ENCODE measurements around the gene CCNY.
"Not testable (repeated sequence)": the region's sequence is repeated elsewhere in the genome, so short reads cannot be mapped to it uniquely, and the experiment has no call there.

Gene CCNY

DNA sequence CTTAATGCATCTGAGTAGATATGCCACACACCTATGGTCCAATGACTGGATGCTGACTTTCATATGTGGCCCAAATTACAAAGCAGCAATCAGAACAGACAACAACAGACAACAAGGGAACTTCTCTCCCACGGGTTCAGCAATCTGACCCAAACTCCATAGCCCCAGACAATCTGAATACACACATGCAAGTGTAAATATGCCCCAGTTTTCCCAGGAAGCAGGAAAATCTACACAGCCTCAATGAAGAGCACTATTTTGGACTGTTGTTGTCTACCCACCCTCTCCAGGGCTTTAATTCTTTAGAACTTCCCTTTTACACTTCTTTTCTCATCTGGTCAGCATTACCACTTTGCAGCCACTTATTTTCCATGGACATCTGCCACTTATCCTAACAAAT, 2.0 kb upstream of the CCNY start:
- DNase-seq: no peak

DNA sequence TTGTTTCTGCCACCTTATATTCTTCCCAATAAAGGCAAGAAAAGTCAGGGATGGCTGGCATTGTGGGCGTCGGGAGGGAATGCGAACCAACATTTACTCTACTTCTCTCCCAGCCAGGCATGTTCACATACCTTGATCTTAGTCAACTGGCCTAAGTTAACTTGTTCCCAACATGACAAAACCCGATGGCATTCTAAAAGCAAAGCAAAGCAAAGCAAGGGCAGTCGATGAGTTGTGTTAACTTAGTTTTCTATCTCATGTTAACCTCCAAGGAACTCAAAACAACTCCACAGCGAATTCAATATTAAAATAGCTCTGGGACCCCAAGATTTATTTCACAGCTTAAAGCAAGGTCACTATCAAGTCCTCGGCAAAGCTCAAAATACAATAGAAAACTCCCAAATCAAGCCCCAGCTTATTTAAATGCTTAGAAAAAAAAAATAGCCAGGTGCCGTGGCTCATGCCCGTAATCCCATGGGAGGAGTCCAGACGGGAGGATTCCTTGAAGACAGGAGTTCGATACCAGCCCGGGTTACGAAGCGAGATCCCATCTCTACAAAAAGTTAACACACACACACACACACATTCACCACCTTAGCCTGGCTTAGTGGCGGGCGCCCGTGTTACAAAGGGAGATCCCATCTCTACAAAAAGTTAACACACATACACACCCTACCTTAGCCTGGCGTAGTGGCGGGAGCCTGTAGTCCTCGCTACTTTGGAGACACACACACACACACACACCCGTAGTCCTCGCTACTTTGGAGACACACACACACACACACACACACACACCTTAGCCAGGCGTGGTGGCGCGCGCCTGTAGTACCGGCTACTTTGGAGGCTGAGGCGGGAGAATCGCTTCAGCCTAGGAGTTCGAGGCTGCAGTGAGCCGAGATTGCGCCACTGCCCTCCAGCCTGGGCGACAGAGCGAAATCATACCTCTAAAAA, 901 bp upstream of the CCNY start:
- no peak for DNase-seq

DNA sequence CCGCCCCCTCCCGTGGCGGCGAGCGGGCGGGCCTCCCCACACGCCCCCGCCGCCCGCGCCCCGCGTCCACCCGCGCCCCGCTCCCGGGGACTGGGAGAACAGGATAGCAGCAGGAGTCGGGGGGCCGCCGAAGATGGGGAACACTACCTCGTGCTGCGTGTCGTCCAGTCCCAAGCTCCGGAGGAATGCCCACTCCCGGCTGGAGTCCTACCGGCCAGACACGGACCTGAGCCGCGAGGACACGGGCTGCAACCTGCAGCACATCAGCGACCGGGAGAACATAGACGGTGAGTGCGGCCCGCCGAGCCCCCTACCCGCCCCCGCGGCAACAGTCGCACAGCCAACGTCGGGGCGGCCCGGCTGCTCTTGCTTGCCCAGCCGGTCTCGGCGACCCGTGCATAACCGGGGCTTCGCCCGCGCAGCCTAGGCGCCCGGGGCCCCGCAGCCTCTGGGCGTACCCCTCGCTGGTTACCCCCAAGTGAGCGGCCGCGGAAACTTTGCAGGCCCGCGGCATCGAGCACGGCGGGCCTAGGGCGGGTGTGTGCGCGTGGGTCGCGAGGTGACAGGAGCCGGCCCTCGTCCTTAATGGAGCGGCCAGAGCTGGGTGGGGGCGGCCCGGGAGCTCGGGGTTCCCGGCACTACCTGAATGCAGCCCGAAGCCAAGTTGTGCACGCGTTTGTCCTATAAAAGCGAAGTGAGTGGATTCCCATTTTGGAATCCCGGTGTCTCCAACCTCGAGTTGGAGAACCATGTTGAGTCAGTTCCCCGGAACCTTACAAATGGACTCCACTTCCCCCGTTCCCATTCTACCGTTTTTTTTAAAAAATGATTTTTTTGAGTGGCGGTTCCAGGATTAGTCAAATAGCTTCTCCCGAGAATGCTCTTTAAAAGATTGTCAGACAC, 863 bp downstream of the CCNY start:
- peak; percentile 68 for DNase-seq

DNA sequence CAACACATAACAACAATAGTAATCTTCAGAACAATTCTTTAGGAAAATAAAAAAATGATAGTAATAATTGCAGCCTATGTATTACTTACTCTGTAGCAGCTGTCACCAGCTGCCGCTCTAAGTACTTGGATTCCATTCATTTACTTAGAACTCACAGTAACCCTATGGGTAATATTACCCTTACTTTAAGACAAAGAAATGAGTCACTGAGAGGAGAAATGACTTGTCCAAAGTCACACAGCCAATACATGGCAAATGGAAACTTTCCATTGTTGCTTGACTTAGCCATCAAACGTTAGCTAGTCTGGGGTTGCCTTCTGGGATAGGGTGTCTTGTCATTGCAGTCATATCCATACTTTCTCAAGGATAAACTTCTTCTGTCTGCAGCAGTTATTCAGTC, 3.6 kb downstream of the CCNY start:
- no peak for DNase-seq

DNA sequence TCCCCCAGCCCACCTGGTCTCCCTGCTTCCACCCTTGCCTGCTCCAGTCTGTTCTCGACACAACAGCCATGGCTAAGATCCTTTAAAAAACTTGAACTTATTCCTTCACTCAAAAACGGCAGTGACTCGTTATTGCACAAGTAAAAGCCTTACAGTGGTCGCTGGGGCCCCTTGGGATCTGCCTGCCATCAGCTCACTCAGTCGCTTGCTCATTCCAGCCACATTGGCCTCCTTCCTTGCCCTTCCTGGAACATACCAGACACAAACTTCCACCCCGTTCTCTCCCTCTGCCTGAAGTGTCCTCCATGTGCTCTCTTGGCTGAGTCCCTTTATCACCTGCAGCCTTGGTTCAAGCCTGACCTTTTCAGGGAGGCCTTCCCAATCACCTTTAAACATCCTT, 4.7 kb downstream of the CCNY start:
- DNase-seq: no peak

DNA sequence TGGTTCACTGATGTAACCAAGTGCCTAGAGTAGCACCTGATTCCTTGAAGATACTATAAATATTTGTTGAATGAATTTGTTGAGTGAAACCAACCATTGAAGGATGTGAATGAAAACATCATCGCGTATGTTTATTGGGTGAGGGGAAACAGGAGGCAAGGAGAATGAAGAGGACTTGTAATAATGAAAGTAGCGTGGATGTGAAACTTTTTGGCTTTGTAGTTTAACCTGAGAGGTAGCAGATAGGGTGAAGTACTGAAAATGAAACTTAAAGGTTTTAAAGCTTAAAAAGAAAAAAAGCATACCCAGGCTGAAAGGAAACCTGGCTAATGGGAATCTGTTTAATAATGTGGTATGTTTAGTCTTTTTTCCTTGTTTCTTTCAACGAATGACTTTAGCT, 5.2 kb downstream of the CCNY start:
- no peak for DNase-seq

DNA sequence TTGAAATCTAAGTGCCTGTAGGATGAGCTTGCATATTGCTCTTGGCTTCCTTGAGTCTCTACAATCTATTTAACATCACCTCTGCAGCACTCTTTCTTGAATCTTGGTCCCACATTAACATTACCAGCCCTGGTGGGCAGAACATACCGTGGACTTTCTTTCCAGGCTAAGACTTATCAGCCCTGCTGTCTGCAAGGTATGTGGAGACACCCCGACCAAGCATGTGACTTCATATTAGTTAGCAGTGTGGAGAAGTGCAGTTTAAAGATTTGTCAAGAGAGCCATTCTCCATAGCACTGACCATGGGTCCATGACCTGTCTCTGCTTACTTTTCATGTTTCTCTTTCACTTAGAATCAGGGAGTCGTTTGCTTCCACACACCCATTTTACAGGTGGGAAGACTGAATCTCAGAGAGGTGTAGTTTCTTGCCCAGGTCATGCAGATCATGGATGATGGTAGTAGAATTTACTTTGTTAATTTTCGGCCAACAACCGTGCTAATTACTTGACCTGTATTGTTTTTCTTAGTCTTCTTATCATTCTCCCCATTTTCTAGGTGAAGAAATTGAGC, 6.0 kb downstream of the CCNY start:
- DNase-seq: no peak

DNA sequence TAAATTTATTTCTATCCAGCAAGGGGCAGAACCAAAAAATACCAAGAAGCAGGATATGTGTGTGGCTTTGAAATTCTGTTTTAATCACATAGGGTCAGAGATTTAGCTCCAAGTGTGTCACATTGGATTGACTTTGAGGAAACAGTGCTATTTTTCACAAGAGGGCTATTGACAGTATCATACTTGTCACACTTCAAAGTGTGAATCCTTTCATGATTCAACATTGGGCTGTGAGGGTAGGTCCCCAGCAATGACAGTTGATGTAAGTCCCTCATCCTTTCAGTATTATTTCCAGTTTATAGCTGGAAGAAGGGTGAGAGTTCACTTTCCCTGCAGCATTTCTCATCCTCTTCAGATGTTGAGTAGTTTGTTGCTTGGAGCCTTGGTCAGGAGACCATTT, 7.4 kb downstream of the CCNY start:
- DNase-seq: no peak

DNA sequence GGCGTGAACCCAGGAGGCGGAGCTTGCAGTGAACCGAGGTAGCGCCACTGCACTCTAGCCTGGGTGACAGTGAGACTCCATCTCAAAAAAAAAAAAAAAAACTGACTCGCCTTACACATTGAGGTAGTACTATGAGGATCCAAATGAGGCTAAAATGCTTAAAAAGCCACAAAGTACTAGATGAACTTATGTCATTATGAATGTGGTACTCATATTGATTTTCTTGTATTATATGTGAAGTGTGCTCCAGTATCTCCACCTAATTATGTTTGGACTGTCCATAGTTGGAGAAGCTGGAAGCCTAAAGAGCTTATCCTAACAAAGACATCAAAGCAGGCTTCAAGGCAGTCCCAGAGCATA, 9.1 kb downstream of the CCNY start:
- DNase-seq: no peak

DNA sequence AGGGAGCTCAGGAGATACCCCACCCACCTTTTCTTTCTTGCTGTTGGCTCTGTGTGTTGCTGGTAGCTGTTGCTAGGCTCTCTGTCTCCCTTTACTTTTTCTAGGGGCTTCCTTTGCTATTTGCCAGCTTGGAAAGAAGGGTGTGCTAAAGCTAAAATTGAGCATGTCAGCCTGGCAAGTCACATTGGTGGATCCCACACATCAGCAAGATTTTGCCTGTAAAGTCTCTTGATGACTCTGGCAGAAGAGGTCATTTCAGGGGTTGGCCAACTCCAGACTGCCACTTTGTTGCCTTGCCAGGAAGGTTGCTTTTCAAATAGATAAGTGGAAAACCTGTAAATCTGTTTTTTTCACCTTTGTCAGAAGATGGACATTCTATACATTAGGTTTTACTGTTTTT, 9.9 kb downstream of the CCNY start:
- no peak for DNase-seq

DNA sequence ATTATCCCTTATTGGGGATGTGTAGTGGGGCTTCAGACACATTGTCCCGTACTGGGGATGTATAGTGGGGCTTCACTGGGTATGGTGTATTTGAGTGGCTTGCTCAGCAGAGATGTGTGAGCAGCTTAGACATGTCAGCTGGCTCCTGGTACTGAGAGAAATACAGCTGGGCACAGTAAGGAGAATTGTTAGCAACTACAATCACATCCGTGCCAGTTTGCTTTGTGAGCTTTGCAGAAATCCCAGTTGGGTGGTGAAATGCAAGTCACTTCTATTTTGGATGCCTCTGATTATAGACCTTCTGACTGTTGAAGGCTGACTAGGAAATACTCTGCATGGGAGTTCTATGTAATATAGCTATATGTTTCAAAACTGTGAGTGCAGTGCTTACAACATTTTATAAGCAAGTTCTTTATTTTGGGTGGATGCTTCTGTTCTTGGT, 10.8 kb downstream of the CCNY start:
- DNase-seq: no peak

DNA sequence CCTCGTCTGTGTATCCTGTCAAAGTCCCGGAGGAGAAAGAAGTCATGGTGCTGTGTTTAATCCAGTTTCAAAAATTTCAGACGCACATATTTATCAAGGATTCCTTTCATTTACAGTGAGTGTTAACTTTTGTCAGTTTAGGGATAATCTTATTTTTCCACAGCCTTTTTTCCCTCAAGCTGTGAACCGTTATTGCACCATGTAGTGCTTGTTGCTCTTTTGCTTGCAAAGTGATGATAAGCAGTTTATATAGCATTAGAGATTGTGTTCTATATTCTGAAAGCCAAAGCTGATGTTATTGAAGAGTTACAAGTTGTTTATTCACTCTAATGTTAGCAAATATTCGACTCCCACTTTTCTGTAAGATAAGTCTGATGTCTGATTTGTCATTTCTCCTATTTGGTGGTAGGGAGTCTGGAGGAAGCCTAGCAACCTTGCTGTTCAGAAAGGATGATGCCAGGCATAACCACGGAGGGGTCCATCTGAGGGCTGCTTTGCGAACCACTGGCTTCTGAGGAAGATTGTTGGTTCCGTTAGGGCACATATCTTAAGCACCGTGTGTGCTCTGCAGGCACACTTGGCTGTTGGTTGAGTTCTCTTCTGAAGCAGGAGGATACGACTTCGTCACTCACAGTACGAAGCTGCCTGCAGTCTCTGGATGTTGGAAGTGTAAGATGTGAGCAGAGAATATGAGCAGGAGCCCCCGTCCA, 11.7 kb downstream of the CCNY start:
- DNase-seq: no peak

DNA sequence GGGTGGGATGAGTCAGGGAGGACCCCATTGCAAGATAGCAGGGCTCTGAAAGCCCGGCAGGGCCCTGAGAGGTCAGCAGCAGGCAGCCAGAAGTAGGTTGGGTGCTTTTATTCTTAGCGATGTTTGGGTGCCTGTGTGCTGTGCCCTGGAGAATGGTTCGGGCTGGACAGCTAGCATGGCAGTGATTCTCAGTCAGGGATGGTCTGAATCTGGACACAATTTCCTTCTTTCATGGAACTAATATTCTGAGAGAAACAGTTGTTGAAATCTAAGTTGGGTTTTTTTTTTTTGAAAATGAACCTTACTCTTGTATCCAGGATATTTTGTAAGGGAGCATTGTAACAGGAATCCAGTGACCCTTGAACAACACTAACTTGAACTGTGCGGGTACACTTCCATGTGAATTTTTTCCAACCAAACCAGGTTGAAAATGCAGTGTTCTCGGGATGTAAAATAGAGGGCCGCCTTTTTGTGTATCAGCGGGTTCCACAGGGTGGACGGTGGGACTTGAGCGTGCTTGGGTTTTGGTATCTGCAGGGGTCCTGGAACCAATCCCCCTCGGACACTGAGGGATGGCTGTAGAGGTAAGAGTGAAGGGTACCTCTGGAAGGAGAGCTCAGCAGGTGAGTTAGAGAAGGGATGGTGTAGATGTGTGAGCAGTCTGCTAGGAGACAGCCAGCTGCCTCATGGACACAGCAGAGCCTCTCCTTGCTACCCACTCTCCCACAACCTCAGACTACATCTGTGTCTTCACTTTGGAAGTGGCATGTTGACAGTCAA, 12.5 kb downstream of the CCNY start:
- no peak for DNase-seq

DNA sequence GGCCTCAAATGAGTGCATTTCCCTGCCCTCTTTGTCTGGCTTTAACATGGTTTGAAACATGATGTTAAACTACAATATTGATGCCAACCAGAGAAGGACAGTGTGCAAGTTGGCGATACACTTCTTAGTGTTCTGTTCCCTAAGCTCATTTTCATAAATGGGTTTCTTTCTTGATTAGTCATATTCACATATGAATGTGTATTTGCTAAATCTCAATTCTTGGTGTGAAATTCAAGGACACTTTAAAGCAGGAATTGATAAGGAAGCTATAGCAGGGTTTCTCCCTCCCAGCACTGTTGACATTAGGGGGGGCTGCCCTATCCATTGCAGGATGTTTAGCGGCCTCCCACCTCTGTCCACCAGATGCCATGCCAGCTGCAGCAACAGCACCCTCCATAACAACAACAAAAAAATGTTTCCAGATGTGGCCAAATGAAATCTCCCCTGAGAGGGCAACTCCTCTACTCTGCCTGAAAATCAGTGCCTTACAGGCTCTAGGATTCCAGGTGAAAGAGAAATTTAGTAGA, 13.1 kb downstream of the CCNY start:
- DNase-seq: no peak

DNA sequence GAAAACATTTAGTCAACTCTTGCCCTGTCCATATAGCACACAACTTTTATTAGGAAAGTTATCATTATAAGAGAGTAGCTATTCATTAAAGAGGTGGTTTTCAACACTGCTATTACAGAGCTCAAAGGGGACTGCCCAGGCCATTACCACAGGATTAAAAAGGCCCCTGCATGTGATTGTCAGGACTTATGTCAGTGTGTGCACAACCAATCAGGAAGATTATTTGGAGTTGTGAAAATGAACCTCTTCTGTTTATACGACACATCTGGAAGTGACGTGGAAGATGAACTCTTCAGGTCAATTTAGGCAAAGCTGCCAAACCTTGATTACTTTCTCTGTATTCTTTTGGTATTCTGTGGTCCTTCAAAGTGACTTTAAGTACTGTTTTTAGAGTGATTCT, 14.7 kb downstream of the CCNY start:
- DNase-seq: no peak

DNA sequence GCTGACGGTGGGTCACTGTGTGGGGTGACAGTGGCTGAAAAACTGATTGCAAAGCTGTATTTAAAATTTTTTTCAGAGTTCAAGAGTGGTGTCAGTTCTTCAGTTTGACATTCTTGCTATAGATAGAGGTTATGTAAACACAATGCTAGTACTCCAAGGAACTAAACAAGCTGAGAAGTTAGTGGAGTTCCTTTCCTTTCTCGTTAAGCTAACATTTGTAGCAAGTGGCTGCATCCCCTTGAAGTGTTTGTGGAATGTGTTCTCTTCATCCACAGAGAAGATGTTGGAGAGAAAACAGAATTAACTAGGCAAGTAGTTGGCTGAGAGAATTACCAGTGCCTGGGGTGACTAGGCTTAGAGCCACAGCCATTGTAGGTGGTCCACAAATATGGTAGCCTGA, 15.8 kb downstream of the CCNY start:
- no peak for DNase-seq

DNA sequence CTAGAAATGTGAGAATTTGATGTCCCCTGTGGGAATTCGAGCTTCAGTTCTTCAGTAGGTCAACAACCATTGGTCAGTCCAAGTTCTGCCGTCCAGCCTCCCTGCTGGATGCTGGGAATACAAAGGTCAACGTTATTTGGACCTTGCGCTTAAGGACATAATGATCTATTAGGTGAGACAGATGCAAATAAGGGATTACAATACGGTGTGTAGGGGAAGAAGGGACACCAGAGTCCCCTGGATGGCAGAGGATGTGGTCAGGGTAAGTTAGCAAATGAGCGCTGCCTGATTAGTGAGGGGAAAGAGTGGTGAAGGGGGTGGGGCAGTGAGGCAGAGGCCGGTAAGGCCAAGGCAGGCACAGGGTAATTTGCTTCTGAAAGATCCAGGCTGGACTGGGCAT, 16.2 kb downstream of the CCNY start:
- no peak for DNase-seq

DNA sequence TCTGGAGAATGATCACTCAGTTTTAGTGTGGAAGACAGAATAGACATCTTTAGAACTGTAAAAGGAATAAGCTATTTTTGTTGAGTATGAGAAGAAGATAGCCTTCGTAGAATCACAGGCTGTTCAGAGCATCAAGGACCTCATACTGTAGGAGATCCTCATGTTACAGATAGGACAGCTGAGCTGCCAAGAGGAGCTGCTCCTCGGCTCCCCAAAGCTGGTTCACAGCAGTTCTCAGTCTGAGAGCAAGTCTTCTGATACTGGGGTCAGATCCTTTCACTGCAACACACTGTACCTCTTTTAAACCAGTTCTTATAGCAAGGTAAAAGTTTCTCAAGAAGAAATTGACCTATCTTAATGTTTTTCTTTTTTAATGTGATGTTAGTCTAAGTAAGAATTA, 17.1 kb downstream of the CCNY start:
- no peak for DNase-seq

DNA sequence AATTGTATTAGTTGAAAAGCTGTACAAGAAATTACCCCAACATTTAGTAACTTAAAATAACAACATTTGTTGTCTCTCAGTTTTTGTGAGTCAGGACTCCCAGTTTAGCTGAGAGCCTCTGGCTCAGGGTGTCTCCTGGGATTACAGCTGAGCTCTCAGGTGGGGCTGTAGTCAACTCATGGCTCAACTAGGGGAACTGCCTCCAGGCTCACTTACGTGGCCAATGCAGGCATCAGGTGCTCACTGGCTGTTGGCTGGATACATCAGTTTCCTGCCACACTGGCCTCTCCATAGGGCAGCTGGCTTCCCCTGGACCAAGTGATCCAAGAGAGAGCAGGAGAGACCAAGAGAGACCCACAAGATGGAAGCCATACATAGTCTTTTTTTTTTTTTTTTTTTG, 17.5 kb downstream of the CCNY start:
- DNase-seq: no peak

DNA sequence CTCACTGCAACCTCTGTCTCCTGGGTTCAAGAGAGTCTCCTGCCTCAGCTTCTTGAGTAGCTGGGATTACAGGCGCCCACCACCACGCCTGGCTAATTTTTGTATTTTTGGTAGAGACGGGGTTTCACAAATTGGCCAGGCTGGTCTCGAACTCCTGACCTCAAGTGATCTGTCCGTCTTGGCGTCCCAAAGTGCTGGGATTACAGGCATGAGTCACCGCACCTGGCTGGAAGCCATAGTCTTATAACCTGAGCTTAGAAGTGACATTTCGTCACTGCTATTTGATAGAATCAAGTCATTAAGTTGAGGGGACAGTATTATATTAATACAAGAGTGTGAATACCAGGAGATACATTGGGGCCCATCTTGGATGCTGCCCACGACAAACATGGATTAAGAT, 17.9 kb downstream of the CCNY start:
- not testable (repeated sequence) for DNase-seq

DNA sequence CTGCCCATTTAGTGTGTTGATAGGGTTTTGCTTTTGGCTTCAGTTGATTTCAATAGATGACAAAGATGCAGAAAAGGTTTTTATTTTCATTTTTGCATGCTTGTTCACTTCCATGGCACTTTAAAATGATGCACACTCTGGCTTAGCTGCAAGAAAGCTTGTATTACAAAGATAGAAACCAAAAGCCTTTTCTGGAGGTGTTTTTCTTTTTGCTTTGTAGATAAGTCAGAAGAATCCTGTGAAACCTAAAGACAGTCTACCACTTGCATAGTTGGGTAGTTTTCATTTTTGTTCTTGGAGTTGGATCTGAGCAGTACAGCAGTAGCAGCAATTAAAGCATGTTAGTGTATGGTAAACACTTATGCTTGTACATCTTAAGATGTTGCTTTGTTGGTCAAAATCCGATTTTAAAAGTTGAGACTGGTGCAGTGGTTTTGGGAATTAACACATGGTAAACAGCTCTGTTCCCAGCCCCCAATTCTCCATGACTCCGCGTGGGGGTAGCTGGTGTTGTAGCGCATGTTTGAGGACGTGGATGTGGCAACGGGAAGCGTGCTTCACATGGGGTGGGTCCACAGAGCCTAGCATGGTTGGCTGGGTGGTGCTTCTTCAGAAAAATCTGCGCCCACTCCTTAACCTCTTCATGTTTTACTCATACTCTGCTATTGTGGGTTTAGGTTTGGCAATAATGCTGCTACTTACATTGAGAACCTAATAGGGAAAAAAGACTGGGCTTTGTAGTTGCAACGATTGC, 19.8 kb downstream of the CCNY start:
- DNase-seq: no peak

Measured in right hindlimb (tissue), 1 donor.